Activated B cell treated with CpG ODN at 0.5 μM for 24 hours (primary cell): ENCODE measurements around the gene MYO18B. TPM values are rescaled to one million over a fixed set of nuclear protein-coding genes. Genes with fewer than 3 reads are reported as not detected.

Experiments used
- ATAC-seq: fragments of 200-7000 bp; cut with Tn5 transposase; one replicate; pipeline ENCODE4 v1.10.0; 2021; ENCODE audit warnings: low read depth, mild to moderate bottlenecking, moderate library complexity
- CTCF ChIA-PET: fragments of 350-600 bp; sonication (Branson Sonifier 250); formaldehyde crosslinking; loops from one replicate; lab custom pipeline; 2021; ENCODE audit warnings: antibody characterized with exemption; lab: Charles Lee
- POLR2A ChIA-PET: fragments of 350-600 bp; sonication (Branson Sonifier 250); formaldehyde crosslinking; loops from one replicate; lab custom pipeline; 2021; ENCODE audit warnings: antibody characterized with exemption; lab: Charles Lee
- DNase-seq: peaks from one replicate; pipeline ENCODE4 v3.0.0; 2022
- H3K27ac Mint-ChIP-seq: one replicate; pipeline ENCODE4 v1.8.0; 2020; ENCODE audit warnings: mixed read lengths
- H3K27me3 Mint-ChIP-seq: one replicate; pipeline ENCODE4 v1.8.0; 2021; ENCODE audit warnings: mixed read lengths
- H3K36me3 Mint-ChIP-seq: one replicate; pipeline ENCODE4 v1.8.0; 2021; ENCODE audit warnings: low read depth, mixed read lengths
- H3K4me1 Mint-ChIP-seq: one replicate; pipeline ENCODE4 v1.8.0; 2021; ENCODE audit warnings: mixed read lengths
- H3K4me3 Mint-ChIP-seq: one replicate; pipeline ENCODE4 v1.8.0; 2020; ENCODE audit warnings: mild to moderate bottlenecking, mixed read lengths
- H3K9me3 Mint-ChIP-seq: one replicate; pipeline ENCODE4 v1.8.0; 2020; ENCODE audit warnings: mixed read lengths
- CTCF ChIP-seq: fragments of 200-600 bp; IDR thresholded peaks from one replicate; pipeline ENCODE4 v1.8.0; 2022; ENCODE audit warnings: antibody characterized with exemption, mild to moderate bottlenecking
- intact Hi-C: fragments of 100-400 bp; cut with micrococcal nuclease; formaldehyde crosslinking; loops from one replicate; pipeline ENCODE4 v1.15.1; 2024
- total RNA-seq: library from RNA; stranded (reverse); gene quantifications from 2 replicates; pipeline ENCODE4 v1.2.3, GENCODE V29; 2022

The MYO18B gene
- total RNA-seq, 1 donor from 2014 or later, result 0.27 TPM

GRCh38 chr22:25953276-25953675 is 211.3 kb downstream of the MYO18B start:
- ChIA-PET POLR2A (no interaction called here), CTCF (no interaction called here)
- DNase-seq (no peak), ATAC-seq (no peak)
- no peaks in the 10 kb centered on the region for H3K36me3 Mint-ChIP-seq
- H3K27ac Mint-ChIP-seq, result no peak overlapping the region
- no peaks in the 10 kb centered on the region for H3K9me3 Mint-ChIP-seq
- peaks cover 2% of the 10 kb centered on the region for H3K27me3 Mint-ChIP-seq
- H3K4me3 Mint-ChIP-seq, result no peak overlapping the region
- intact Hi-C loops, result no loop called here
- H3K4me1 Mint-ChIP-seq, result no peaks in the 10 kb centered on the region
- TF ChIP-seq CTCF, result no peak

- no peak for TF ChIP-seq CTCF
- Mint-ChIP-seq H3K9me3 (no peaks in the 10 kb centered on the region), H3K27me3 (peaks cover 2% of the 10 kb centered on the region), H3K4me3 (no peak overlapping the region), H3K36me3 (no peaks in the 10 kb centered on the region), H3K4me1 (no peaks in the 10 kb centered on the region), H3K27ac (no peak overlapping the region)
- POLR2A ChIA-PET, result no interaction called here
- ATAC-seq (no peak), DNase-seq (no peak)
- CTCF ChIA-PET, result no interaction called here
- intact Hi-C loops, result no loop called here
Measured at GRCh38 chr22:25953919-25954318, 211.9 kb downstream of the MYO18B start.

- no peaks in the 10 kb centered on the region for H3K27me3 Mint-ChIP-seq
- DNase-seq, result no peak
- intact Hi-C loops, result no loop called here
- H3K27ac Mint-ChIP-seq, result no peak overlapping the region
- CTCF ChIA-PET, result no interaction called here
- H3K36me3 Mint-ChIP-seq, result no peaks in the 10 kb centered on the region
- POLR2A ChIA-PET, result no interaction called here
- H3K4me3 Mint-ChIP-seq, result no peak overlapping the region
- ATAC-seq, result no peak
- no peaks in the 10 kb centered on the region for H3K4me1 Mint-ChIP-seq
- no peaks in the 10 kb centered on the region for H3K9me3 Mint-ChIP-seq
- TF ChIP-seq CTCF, result no peak
Measured at GRCh38 chr22:25955323-25955722, 213.3 kb downstream of the MYO18B start.

- ChIA-PET POLR2A (no interaction called here), CTCF (no interaction called here)
- intact Hi-C loops, result no loop called here
- H3K4me3 Mint-ChIP-seq, result no peak overlapping the region
- H3K27ac Mint-ChIP-seq, result no peak overlapping the region
- DNase-seq (no peak), ATAC-seq (no peak)
- no peaks in the 10 kb centered on the region for H3K9me3 Mint-ChIP-seq
- H3K27me3 Mint-ChIP-seq, result peaks cover 4% of the 10 kb centered on the region
- no peak for TF ChIP-seq CTCF
- H3K36me3 Mint-ChIP-seq, result no peaks in the 10 kb centered on the region
- no peaks in the 10 kb centered on the region for H3K4me1 Mint-ChIP-seq
Measured at GRCh38 chr22:25956801-25957200, 214.8 kb downstream of the MYO18B start.

- Mint-ChIP-seq H3K36me3 (no peaks in the 10 kb centered on the region), H3K27ac (no peak overlapping the region), H3K27me3 (peaks cover 9% of the 10 kb centered on the region), H3K4me1 (no peaks in the 10 kb centered on the region), H3K9me3 (peaks cover 6% of the 10 kb centered on the region), H3K4me3 (no peak overlapping the region)
- no peak for DNase-seq
- POLR2A ChIA-PET, result no interaction called here
- CTCF ChIA-PET, result no interaction called here
- no peak for ATAC-seq
- intact Hi-C loops, result no loop called here
- no peak for TF ChIP-seq CTCF
Measured at GRCh38 chr22:25959818-25960774, 218.1 kb downstream of the MYO18B start.
